ENCODE measurements around the gene PLEKHA6.

The PLEKHA6 gene

DNA sequence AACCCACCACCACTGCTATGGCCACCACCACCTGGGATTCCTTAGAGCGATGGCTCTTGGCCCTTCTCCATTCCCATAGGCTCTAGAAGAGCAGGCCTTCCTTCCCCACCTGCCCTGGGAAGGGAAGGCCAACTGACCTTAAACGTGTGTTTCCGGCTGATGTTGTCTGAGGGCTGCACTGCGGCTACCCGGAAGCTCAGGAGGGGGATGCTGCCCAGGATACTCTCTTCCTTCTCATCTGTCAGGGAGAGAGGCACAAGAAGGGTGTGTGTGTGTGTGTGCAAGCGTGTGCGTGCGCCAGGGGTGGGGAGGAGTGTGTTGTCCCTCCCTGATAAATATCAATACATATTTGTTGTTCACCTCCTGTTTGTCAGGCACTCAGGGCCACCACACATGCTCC, 94.9 kb downstream of the PLEKHA6 start:
- H3K9me3 ChIP-seq (ENCODE audit: control insufficient read depth, insufficient read depth, low read length) = no peaks in the 10 kb centered on the region
- H3F3A ChIP-seq (ENCODE audit: control insufficient read depth, insufficient read depth) = no peaks in the 10 kb centered on the region
- no peak overlapping the region for H3K4me2 ChIP-seq (ENCODE audit: low read length)
- no peaks in the 10 kb centered on the region for H3K36me3 ChIP-seq (ENCODE audit: control insufficient read depth, low read length)
- no peak for TF ChIP-seq EZH2phosphoT487 (IDR thresholded peaks at IDR 0.05; ENCODE audit: borderline replicate concordance, low read length)
- TF ChIP-seq, protein P1, sequence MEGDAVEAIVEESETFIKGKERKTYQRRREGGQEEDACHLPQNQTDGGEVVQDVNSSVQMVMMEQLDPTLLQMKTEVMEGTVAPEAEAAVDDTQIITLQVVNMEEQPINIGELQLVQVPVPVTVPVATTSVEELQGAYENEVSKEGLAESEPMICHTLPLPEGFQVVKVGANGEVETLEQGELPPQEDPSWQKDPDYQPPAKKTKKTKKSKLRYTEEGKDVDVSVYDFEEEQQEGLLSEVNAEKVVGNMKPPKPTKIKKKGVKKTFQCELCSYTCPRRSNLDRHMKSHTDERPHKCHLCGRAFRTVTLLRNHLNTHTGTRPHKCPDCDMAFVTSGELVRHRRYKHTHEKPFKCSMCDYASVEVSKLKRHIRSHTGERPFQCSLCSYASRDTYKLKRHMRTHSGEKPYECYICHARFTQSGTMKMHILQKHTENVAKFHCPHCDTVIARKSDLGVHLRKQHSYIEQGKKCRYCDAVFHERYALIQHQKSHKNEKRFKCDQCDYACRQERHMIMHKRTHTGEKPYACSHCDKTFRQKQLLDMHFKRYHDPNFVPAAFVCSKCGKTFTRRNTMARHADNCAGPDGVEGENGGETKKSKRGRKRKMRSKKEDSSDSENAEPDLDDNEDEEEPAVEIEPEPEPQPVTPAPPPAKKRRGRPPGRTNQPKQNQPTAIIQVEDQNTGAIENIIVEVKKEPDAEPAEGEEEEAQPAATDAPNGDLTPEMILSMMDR (IDR thresholded peaks at IDR 0.05; ENCODE audit: low read depth, low read length, poor library complexity, severe bottlenecking) = no peak
- no peaks in the 10 kb centered on the region for H3K9me2 ChIP-seq (replicated peaks; ENCODE audit: control insufficient read depth, low read length)
- no peaks in the 10 kb centered on the region for H3K79me2 ChIP-seq (ENCODE audit: control insufficient read depth, low read length)
- H3K4me1 ChIP-seq (ENCODE audit: control insufficient read depth, low read length) = peaks cover 5% of the 10 kb centered on the region; the same call in 1 of the 2 replicates
- H4K20me1 ChIP-seq (ENCODE audit: control insufficient read depth, insufficient read depth, low read depth, low read length) = no peaks in the 10 kb centered on the region
- H3K4me3 ChIP-seq (ENCODE audit: low read length) = no peak overlapping the region
- H3K27me3 ChIP-seq (ENCODE audit: control insufficient read depth, low read length) = peaks cover 58% of the 10 kb centered on the region
- no peak overlapping the region for H3K27ac ChIP-seq (ENCODE audit: low read depth, low read length)

DNA sequence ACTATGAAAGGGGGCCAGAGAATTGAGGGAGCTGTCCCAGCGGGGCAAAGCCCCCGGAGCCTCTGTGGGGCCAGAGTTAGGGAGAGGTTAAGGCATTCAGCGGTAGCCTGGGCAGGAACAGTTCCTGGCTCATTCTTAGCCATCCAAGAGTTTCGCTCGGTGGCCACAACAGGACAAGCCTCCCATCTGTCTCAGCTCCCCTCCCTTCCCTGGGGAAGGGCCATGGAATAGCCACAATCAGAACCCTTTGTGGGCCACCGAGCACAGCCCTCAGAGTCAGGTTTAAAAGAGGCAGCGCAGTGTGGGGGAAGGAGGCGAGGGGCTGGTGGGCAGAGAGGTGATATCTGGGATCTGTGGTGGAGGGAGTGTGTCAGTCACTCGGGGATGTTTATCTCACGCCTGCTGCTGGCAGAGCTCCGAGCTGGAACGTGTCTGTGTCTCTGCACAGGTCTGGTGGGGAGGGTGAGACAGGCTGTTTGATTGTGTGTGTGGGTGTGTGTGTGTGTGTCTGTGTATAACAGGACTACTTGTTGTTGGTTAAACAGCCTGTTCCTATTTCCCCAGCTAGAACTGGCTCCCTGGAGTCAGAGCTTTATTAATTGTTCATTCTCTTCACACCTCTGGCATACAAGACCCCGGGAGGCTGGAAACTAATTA, 96.3 kb downstream of the PLEKHA6 start:
- Histone ChIP-seq H3K9me2 (replicated peaks; ENCODE audit: control insufficient read depth, low read length) (no peaks in the 10 kb centered on the region), H3K4me1 (ENCODE audit: control insufficient read depth, low read length) (peaks cover 5% of the 10 kb centered on the region; the same call in 1 of the 2 replicates), H3K9me3 (ENCODE audit: control insufficient read depth, insufficient read depth, low read length) (no peaks in the 10 kb centered on the region), H4K20me1 (ENCODE audit: control insufficient read depth, insufficient read depth, low read depth, low read length) (no peaks in the 10 kb centered on the region), H3K79me2 (ENCODE audit: control insufficient read depth, low read length) (no peaks in the 10 kb centered on the region), H3F3A (ENCODE audit: control insufficient read depth, insufficient read depth) (no peaks in the 10 kb centered on the region), H3K27me3 (ENCODE audit: control insufficient read depth, low read length) (peaks cover 44% of the 10 kb centered on the region), H3K4me2 (ENCODE audit: low read length) (no peak overlapping the region), H3K36me3 (ENCODE audit: control insufficient read depth, low read length) (no peaks in the 10 kb centered on the region), H3K4me3 (ENCODE audit: low read length) (no peak overlapping the region), H3K27ac (ENCODE audit: low read depth, low read length) (no peak overlapping the region)
- TF ChIP-seq, protein P1 (IDR thresholded peaks at IDR 0.05; ENCODE audit: low read depth, low read length, poor library complexity, severe bottlenecking) = no peak
- no peak for TF ChIP-seq EZH2phosphoT487 (IDR thresholded peaks at IDR 0.05; ENCODE audit: borderline replicate concordance, low read length)

DNA sequence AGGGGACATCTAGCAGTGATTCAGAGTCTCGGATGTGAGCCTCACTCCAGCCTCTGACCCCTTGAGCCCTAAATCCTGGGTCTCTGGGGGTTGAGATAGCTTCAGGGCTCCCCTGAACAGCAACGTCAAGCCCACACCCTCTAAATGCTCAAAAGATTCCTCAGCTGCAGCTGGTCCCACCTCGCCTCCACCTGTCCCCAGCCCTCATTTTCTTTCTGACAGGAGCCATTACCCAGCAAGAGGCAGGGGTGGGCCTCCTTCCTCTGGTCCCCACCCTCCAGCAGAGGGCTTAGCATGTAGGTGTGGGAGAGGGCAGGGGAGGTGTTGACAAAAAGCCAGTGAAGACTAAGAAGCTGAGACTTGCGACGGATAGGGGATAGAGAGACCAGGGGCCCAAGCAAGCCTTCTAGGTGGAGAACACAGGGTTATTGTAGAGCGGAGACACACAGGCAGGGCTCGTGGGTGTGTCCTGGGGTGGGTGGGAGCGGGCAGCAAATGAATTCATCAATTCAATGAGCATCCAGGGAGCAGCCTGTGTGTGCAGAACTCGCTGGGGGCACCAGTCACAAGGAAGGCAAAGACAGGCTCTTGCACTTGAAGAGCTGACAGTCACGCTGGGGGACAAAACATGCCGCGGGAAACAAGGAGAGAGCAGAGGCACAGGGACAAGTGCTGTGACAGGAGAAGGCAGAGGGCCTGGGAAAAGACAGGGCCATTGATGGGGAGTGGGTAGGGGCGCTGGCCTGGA, 97.0 kb downstream of the PLEKHA6 start:
- Histone ChIP-seq H3K79me2 (ENCODE audit: control insufficient read depth, low read length) (no peaks in the 10 kb centered on the region), H3K4me1 (ENCODE audit: control insufficient read depth, low read length) (no peaks in the 10 kb centered on the region), H3K4me3 (ENCODE audit: low read length) (no peak overlapping the region)

More for the DNA sequence above, 97.0 kb downstream of the PLEKHA6 start:
- no peaks in the 10 kb centered on the region for H4K20me1 ChIP-seq (ENCODE audit: control insufficient read depth, insufficient read depth, low read depth, low read length)
- H3K27ac ChIP-seq (ENCODE audit: low read depth, low read length) = no peak overlapping the region
- H3K9me3 ChIP-seq (ENCODE audit: control insufficient read depth, insufficient read depth, low read length) = no peaks in the 10 kb centered on the region
- H3F3A ChIP-seq (ENCODE audit: control insufficient read depth, insufficient read depth) = no peaks in the 10 kb centered on the region
- peaks cover 42% of the 10 kb centered on the region for H3K27me3 ChIP-seq (ENCODE audit: control insufficient read depth, low read length)
- no peaks in the 10 kb centered on the region for H3K36me3 ChIP-seq (ENCODE audit: control insufficient read depth, low read length)
- no peak for TF ChIP-seq EZH2phosphoT487 (IDR thresholded peaks at IDR 0.05; ENCODE audit: borderline replicate concordance, low read length)
- TF ChIP-seq, protein P1 (IDR thresholded peaks at IDR 0.05; ENCODE audit: low read depth, low read length, poor library complexity, severe bottlenecking) = no peak
- no peak overlapping the region for H3K4me2 ChIP-seq (ENCODE audit: low read length)
- no peaks in the 10 kb centered on the region for H3K9me2 ChIP-seq (replicated peaks; ENCODE audit: control insufficient read depth, low read length)

Measured in DOHH2 (cell line).